ENCODE measurements around the gene CTDSP2.

DNA sequence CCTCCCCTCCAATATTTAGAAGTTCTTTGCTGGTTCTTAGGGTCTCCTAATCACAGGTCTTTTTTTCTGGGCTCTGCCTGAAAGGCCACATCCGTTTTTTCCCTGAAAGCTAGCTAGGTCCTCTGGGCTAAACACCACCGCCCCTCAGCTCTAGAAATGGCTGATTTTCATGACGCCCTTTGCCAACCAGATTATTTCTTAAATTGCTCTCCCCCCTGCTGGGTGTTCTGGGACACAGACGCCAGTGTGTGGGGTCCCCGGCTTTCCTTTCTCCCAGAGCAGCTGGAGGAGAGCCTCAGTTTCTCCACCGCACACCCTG lies 49.5 kb upstream of the CTDSP2 start:
- TF ChIP-seq POLR2A (IDR thresholded peaks at IDR 0.05; ENCODE audit: low read length), result no peak
- TF ChIP-seq GATA1 (IDR thresholded peaks at IDR 0.05; ENCODE audit: low read depth, low read length), result no peak
